SW480 (cell line): ENCODE measurements around the gene ADCY9.
"Not testable (repeated sequence)": the region's sequence is repeated elsewhere in the genome, so short reads cannot be mapped to it uniquely, and the experiment has no call there.

Source experiments
- DNase-seq: peaks from one replicate; pipeline ENCODE4 v3.0.0-alpha.2; 2016; ENCODE audit warnings: low spot score

The ADCY9 gene

DNA sequence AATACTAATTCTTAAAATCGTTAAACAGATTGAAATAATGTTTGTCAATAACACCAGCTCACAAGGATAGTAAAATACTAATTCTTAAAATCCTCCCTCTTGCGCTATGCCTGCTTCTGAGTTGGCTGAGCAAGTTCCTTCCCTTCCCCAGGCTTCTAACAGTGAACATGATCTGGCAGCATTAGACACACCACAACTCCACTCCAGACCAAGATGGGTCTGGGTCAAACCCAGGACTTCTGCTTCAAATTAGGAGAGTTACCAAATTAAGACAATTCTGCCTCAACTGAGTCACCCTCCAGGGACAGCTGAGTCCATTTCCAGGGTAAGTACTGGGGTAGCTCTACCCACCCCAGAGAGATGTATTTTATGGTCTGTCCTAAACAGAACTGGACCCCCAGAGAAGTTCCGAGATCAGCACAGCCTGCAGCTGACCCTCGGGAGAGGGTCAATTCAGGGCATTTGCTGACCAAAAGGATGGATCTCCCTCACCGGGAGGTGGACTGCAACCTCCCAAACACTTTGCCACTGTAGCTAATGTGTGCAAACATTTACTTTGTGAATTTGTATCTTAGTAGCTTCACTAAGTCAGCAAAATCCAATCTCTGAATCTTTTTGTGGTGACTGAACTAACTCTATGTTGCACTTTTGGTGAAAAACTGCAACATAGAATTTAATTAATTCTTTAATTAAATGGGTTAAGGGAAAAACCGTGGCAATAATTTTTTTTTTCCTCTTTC, 48.8 kb downstream of the ADCY9 start:
- DNase-seq: no peak

DNA sequence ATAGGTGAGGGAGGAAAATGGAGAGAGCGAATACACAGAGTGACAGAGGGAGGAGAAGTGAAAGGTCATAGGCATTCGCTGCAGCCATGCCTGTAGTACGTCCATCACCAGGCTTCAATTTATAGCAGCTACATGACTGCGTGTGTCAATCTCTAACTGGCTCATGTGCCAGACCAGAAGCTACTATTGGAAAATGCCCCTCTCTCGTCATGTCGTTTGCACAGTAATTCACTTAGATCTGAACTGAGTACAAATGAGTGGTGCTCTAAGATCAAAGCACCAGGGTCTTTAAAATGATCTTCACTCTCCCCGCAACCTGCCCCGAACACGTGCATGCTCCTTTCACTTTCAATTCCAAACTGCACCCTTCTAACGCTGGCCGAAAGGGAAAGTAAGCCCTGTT, 51.3 kb downstream of the ADCY9 start:
- DNase-seq: no peak

DNA sequence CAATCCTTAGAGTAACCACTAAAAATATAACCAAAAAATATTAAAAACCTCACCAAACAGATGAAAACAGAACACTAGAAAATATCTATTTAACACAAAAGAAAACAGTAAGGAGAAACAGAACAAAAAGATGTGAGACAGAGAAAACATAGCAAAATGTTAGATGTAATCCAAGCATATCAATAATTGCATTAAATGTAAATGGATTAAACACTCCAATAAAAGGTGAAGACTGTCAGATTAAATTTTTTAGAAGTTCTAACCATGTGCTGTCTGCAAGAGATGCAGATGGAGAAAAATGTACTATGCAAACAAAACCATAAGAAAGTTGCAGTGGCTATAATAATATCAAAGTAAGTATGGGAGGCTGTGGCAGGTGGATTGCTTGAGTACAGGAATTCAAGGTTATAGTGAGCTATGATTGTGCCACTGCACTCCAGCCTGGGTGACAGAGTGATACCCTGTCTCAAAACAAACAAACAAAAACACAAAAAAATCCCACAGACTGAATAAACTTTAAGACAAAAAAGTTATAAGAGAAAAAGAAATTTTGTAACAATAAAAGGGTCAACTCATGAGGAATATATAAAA, 53.9 kb downstream of the ADCY9 start:
- no peak for DNase-seq

DNA sequence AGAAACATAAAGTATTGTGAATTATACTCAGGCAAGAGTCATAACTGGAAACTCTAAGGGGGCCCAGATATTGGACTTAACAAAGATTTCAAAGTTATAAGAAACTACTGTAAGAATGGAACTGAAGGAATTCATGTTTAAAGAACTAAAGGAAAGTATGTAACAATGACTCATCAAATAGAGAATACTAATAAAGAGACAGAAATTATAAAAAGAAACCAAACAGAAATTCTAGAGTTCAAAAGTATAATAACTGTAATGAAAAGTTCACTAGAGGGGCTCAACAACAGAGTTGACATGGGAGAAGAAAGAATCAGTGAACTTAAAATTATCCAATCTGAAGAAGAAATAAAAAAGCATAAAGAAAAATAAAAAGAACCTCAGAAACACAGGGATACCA, 55.4 kb downstream of the ADCY9 start:
- no peak for DNase-seq

DNA sequence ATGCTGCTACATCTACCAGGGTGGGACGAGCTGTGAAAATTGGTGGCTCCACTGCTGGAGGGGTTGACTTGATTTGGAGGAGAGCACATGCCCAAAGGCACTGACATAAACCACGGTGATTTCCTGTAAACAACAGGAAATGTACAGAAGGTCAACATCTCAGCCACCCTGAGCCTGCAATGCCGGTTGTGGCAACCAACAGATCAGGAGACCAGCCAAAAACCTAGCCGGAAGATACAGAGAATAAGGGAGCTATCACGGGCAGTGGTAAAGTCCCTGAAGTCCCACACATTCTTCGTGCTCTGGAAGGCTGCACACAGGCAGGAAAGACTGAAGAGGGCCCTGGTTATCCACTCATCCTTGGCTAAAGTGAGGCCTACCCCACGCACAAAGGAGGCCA, 56.2 kb downstream of the ADCY9 start:
- DNase-seq: no peak

DNA sequence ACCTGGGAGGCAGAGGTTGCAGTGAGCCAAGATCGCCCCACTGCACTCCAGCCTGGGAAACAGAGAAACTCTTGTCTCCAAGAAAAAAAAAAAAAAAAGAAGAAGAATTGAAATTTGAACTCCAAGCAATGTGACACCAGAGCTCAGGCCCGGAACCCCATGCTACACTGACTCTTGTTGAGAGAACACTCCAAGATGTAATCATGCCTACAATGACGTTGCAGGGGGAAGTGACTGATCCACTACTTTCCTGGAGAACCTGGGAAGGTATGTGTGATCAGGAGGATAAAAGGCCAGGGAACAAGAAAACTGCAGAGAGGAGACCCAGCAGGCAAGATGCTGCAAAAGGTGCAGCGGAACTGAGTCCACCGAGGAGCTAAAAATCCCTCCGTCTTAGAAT, 57.9 kb downstream of the ADCY9 start:
- no peak for DNase-seq

DNA sequence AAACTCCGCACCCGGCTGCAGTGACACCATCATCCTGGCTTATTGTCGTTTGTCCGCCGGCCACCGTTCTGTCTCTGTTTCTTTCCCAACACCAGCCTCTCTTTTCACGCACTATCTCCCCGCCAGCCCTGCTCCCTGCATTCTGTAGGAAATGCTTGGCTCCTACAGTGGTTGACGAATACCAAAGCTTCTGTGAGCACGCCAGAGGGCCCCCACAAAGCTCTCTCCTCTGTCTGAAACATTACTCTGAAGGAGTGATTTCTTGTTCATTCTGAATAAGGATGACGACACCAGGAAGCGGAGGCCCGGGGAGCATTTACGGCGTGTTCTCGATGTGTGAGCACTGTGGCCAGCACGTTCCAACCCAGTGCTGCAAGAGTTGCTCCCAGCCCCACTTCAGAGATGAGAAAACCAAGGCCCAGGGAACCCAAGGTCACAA, 58.8 kb downstream of the ADCY9 start:
- DNase-seq: no peak

DNA sequence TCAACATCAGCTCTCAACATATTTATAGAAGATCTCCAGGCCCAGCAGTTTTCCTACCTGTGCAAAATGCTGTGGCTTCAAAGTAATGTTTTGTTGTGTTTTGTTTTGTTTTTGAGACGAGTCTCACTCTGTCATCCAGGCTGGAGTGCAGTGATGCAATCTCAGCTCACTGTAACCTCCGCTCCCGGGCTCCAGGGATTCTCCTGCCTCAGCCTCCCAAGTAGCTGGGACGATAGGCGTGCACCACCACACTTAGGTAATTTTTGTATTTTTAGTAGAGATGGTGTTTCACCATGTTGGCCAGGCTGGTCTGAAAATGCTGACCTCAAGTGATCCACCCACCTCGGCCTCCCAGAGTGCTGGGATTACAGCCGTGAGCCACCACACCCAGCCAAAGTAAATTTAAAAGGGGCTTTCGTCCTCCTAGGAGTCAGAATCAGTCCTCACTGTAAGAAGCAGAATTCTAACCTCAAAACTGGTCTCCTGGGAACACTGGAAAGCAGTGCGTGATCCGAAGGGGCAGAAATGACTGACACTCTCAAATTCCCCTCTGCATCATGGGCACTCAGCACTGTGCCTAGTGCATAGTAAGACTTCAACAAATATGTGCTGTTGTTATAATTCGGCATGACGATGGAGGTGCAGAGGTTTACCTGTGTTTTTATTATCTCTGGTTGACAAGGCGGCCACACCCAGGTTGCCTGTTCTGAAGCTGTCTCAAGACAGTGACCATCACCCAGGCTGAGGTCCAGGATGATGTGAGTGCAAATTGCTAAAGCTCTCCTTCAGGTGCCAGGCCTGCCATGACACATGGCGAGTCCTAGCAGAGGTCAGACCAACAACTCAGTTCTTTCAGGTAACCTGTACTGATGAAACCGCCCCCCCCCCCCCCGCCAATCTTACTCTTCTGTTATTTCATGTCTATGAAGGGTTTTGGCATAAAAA, 59.8 kb downstream of the ADCY9 start:
- DNase-seq: no peak

DNA sequence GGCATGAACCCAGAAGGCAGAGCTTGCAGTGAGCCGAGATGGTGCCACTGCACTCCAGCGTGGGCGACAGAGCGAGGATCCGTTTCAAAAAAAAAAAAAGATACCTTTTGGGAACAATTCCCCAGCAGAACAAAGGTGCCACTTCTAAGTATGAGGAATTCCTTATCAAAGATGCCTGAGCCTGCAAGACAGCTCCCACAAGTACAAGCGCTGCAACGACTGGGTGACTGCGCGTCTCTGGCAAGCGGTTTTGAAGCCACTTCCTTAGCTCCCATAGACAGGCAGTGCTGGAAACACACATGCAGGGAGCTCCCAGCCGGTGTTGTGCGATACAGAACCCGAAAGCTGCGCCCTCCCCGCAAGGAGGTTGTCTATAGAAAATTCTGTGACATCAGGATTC, 60.5 kb downstream of the ADCY9 start:
- DNase-seq: no peak

DNA sequence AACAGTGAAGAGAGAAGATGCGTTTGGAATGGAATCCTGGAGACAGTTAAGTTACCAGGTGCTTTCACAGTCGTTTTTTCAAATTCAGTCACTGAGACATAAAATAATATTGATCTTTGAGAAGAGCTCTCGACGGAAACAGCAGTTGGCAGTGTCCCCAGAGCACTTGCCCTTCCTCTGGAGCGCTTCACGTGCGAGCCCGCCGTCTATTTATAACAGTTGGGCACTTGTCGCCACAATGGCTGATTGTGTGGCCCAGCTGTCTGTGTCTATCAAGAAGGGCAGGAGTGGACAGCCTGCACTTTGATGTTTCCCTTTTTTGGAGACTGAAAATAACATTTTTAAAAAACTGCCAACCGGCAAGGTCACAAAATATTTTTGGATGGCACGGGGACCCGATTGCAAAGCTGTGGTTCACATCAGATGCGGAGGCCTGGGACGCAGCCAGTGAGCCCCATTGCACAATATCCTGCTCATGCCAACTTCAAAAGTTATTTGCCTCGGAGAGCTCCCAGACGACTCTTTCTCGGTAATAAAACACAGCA, 62.9 kb downstream of the ADCY9 start:
- DNase-seq: peak; percentile 31

DNA sequence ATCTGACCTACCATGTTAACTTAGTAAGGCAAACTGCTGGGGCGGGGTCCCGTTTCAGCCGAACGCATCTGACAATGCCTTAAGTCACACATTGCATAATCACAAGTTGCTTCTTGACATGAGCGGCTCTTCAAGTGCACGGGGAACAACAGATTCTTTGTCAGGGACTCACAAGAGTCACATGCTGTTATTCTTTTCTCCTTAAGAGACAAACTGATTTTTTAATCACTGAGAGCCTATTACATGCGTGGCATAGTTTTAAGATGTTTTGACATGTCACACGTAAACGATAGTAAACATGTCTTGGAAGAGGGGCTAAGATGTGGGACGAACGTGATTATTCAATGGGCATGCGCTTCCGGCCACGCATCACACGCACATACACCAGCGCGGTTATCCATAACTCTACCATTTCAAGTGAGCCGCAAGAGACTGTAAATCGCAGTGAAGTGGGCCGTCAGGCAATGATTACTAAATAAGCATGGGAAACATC, 63.4 kb downstream of the ADCY9 start:
- no peak for DNase-seq

DNA sequence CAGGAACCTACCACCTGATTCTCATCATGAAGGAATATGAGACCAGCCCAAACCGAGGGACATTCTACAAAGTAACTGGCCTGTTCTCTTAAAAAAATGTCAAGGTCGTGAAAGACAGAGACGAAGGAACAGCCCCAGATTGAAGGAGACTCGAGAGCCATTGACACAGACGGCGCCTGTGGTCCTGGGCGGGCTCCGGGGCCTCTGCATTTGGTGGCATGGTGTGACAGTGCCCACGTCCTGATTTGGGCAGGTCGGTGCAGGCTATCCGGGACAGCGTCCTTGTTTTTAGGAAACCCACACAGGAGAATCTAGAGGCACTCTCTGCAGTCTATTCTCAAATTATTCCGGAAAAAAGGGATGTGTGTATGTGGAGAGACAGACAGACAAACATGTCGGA, 64.1 kb downstream of the ADCY9 start:
- no peak for DNase-seq

DNA sequence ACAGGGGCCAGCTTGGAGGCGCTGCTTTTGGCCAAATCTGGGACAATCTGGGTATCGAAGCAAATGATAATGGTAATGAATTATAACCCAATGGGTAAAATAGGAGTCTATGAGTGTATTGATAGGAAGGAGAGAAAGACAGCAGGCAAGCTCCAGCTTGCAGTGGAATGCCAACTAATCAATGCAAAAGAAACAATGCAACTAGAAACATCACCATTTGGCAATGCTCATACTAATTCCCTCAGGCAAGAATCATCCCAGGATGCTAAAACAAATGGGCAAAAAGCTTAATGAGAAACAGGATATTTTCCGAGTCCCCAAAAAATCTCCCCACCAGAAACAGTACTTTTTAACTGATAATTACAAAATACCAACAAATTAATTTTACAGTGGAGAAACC, 64.7 kb downstream of the ADCY9 start:
- DNase-seq: no peak

DNA sequence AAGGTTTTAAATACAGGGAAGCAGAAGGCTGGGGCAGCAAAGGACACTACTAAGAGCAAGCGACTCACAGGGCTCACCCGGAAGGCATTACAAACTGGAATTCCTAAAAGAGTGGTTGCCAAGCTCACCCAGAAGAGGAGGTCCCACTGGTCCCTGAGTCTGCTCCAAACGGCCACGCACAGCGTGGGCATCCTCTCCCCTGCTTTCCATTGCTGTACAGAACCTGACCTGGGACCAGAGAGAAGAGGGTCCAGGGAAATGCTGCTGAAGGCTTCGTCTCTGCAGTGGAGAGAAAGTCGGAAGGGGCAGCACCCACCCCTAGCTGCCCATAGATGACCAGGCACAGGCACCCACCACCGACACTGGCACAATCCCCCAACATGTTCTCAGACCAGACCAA, 67.2 kb downstream of the ADCY9 start:
- no peak for DNase-seq

DNA sequence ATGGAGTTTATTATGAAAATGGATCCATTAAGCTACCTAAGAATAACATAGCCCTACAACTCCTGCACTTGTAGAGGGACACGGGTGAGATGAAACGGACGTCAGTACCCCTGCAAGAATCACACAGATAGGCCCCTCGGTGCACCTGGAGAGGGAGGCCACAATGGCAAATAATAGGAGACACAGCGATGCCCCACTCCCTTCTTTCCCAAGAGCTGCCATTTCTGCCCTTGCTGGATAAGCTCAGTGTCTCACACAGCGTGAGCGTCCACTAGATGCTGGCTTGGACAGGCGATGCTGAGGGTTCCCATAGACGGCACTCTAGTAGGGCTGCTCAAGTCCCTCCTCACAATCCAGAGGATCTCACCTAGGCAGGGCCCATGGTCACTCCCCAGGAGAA, 67.8 kb downstream of the ADCY9 start:
- no peak for DNase-seq

DNA sequence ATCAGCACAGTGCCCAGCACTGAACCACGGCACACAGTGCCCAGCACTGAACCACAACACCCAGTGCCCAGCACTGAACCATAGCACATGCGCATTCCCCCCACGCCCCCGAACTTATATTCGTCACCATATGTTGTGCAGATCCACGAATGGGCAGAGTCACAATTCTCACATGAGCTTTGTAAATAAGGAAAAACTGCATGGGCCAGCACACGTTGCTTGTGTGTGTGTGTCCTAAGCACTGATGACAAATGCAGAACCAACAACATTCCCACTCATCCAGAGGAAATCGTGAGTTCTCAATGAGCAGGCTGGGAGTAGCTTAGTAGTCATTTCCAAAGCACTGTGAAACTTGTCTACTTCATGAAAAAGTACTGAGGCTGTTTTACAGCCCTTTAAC, 70.0 kb downstream of the ADCY9 start:
- no peak for DNase-seq

DNA sequence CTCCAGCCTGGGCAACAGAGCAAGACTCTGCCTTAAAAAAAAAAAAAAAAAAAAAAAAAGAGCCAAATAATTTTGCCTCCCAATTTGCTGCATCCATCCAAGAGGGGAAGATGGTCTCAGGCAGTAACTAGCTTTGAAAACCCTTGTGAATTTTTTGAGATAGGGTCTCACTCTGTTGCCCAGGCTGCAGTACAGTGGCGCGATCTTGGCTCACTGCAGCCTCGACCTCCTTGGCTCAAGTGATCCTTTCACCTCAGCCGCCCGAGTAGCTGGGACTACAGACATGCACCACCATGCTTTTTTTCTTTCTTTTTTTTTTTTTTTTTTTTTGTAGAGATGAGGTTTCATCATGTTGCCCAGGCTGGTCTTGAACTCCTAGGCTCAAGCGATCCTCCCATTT, 70.7 kb downstream of the ADCY9 start:
- DNase-seq: not testable (repeated sequence)

DNA sequence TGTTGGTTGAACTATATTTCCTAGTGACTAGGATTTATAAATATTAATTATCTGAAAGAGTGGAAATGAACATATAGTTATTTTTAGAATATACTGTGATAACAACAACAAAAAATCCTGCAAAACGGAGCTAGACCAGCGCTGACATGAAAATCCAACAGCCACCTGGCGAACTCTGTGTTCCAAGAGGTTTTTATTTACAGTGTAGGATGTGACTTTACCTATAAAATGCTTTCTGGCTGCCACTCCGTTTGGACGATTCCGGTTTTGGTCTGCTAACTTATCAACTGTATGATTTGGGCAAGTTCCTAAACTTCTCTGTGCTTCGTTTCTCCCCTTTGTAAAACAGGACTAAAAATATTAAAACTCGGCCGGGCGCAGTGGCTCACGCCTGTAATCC, 73.7 kb downstream of the ADCY9 start:
- no peak for DNase-seq

DNA sequence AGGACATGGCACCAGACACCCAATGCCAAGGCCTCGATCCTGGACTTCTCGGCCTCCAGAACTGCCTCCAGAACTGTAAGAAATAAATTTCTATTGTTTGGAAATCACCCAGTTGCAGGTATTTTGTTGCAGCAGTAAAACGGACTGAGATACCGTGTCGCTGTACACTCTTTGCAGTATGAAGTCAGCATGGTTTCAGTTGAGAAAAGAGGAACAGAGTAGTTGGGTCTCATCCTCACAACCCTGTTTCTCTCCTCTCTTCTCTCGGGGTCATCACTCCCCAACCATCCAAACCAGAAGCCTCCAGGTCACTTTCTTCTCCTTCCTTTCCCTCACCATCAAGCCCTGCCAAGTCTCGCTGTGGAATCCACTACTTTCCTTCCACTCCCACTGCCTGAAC, 77.8 kb downstream of the ADCY9 start:
- no peak for DNase-seq

DNA sequence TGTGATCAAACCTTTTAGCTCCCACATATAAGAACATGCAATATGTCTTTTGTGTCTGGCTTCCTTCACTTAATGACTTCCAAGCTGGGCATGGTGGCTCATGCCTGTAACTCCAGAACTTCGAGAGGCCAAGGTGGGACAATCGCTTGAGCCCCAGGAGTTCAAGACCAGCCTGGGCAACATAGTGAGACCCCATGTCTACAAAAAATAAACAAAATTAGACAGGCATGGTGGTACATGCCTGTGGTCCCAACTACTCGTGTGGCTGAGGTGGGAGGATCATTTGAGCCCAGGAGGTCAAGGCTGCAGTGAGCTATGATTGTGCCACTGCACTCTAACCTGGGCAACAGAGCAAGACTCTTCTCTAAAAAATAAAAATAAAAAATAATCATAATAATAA, 79.3 kb downstream of the ADCY9 start:
- not testable (repeated sequence) for DNase-seq

DNA sequence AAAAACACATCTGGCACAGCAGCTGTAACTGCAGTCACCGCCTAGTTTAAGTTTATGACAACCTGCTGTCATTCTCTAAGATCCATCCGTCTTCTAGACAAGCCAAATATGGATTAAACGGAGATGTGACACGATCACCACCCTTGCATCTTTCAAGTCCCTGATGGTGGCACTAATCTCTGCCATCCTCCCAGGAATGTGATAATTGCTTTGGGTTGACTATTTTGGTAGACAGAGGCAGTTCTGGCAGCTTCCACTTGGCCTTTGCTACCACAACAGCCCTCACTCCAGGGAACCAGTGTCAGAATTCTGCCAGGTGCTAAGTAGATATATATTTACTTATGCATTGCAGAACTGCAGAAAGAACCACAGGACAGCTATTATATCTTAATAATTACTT, 81.3 kb downstream of the ADCY9 start:
- DNase-seq: no peak

DNA sequence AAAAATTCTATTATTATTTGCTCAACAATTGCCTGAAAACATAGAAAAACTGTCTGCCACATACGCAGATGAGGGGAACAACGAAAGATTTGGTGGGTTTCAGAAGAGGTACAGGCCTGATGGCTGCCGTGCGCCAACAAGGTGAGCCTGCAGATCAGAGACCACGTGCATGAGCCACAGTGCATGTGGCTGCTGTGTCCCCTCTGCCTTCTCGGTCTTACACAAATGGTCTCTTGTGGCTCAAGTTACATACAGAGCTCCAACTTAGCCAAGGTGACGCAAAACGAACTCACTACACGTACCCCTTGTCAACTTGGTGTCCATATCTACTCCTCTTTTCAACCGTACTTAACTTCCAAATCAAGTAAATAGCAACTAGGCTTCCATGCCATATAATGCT, 82.3 kb downstream of the ADCY9 start:
- DNase-seq: no peak

DNA sequence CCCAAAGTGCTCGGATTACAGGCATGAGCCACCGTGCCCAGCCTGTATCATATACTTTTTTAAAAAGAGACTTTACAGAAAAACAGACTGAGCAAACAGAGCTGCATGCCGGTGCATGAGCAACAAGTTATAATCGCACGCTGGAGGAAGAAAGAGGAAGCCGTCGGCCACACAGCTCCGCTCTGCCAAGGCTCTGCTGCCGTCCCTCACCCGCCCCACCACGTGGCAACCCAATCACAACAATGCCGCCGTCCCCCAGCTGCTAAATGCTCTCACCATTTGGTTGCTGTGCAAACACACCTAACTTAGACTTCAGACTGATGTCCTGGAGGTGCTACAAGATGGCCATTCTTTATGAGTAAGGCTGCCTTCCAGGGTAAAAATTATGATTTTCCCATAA, 83.5 kb downstream of the ADCY9 start:
- DNase-seq: no peak
